Dermis blood vessel endothelial cell (primary cell): ENCODE measurements around the gene COL5A2. TPM values are rescaled to one million over a fixed set of nuclear protein-coding genes. Genes with fewer than 3 reads are reported as not detected.
A peak's percentile ranks its signal among the peaks of the same experiment; 100 is the strongest.

Source experiments
- DNase-seq: peaks from one replicate; pipeline ENCODE4 v3.0.0; 2010
- total RNA-seq: library from RNA; depleted of rRNA; stranded (reverse); fragments of >200 nt; gene quantifications from 2 replicates; pipeline ENCODE4 v1.2.3, GENCODE V29; 2014

COL5A2 gene
- total RNA-seq, 1 donor from 2014 or later = 87.1 TPM

- DNase-seq = no peak
Measured at GRCh38 chr2:189047171-189047888, 132.2 kb downstream of the COL5A2 start.

- DNase-seq = no peak
Measured at GRCh38 chr2:189046320-189046719, 133.2 kb downstream of the COL5A2 start.

- no peak for DNase-seq
Measured at GRCh38 chr2:189045836-189046235, 133.7 kb downstream of the COL5A2 start.

GRCh38 chr2:189037518-189037917 lies 142.0 kb downstream of the COL5A2 start:
- DNase-seq = peak; percentile 47

- DNase-seq = no peak
Measured at GRCh38 chr2:189024901-189025618, 154.5 kb downstream of the COL5A2 start.

- no peak for DNase-seq
Measured at GRCh38 chr2:189022492-189022891, 157.1 kb downstream of the COL5A2 start.

- DNase-seq = no peak
Measured at GRCh38 chr2:189022053-189022481, 157.5 kb downstream of the COL5A2 start.

- no peak for DNase-seq
Measured at GRCh38 chr2:189020179-189020578, 159.4 kb downstream of the COL5A2 start.

GRCh38 chr2:189018631-189019030 lies 160.9 kb downstream of the COL5A2 start:
- DNase-seq = no peak

GRCh38 chr2:189016311-189016861 lies 163.2 kb downstream of the COL5A2 start:
- peak; percentile 35 for DNase-seq

- no peak for DNase-seq
Measured at GRCh38 chr2:189015359-189015758, 164.2 kb downstream of the COL5A2 start.

- DNase-seq = peak; percentile 22
Measured at GRCh38 chr2:189014449-189015138, 165.0 kb downstream of the COL5A2 start.

GRCh38 chr2:189013671-189014448 lies 165.7 kb downstream of the COL5A2 start:
- no peak for DNase-seq

GRCh38 chr2:189013031-189013430 lies 166.5 kb downstream of the COL5A2 start:
- no peak for DNase-seq

- DNase-seq = no peak
Measured at GRCh38 chr2:189012351-189012750, 167.2 kb downstream of the COL5A2 start.

GRCh38 chr2:189010536-189010935 lies 169.0 kb downstream of the COL5A2 start:
- DNase-seq = no peak

GRCh38 chr2:189008555-189009262 lies 170.9 kb downstream of the COL5A2 start:
- DNase-seq = no peak

- peak; percentile 50 for DNase-seq
Measured at GRCh38 chr2:189002079-189002478, 177.5 kb downstream of the COL5A2 start.

GRCh38 chr2:189000221-189000620 lies 179.3 kb downstream of the COL5A2 start:
- no peak for DNase-seq

GRCh38 chr2:188997263-188997662 lies 182.3 kb downstream of the COL5A2 start:
- no peak for DNase-seq

GRCh38 chr2:188993247-188993646 lies 186.3 kb downstream of the COL5A2 start:
- no peak for DNase-seq

- DNase-seq = no peak
Measured at GRCh38 chr2:188986839-188987238, 192.7 kb downstream of the COL5A2 start.
